ENCODE measurements around the gene FOXD4L3. TPM values are rescaled to one million over a fixed set of nuclear protein-coding genes. Genes with fewer than 3 reads are reported as not detected.
"Not testable (repeated sequence)": the region's sequence is repeated elsewhere in the genome, so short reads cannot be mapped to it uniquely, and the experiment has no call there.

FOXD4L3 gene
- total RNA-seq (2021) (not detected in 2 replicates), Bru-seq, nascent RNA (percentile 27 among the genes with signal in this experiment), BruChase-seq, experiment 1, labeled RNA remaining after a 2-hour chase (percentile 16 among the genes with signal in this experiment), BruChase-seq, experiment 2, labeled RNA remaining after a 6-hour chase (percentile 24 among the genes with signal in this experiment)
- long read RNA-seq, result 0 reads

- CTCF ChIA-PET; H3K4me3 ChIP-seq (ENCODE audit: low read depth, low read length, poor library complexity, severe bottlenecking); H3K27ac ChIP-seq (ENCODE audit: low read depth, low read length, poor library complexity, severe bottlenecking); H3K4me1 ChIP-seq (ENCODE audit: insufficient read depth, low read length, poor library complexity, severe bottlenecking); POLR2A ChIA-PET (ENCODE audit: low non-redundant PET); intact Hi-C loops (cut with micrococcal nuclease; ENCODE audit: unreplicated experiment); H3K36me3 ChIP-seq (ENCODE audit: insufficient read depth, low read length, poor library complexity, severe bottlenecking); H3K9me3 ChIP-seq (ENCODE audit: low read depth, low read length, poor library complexity, severe bottlenecking); BruUV-seq (replicated peaks); H3K27me3 ChIP-seq (replicated peaks; ENCODE audit: insufficient read depth, low read depth, low read length, poor library complexity); DNase-seq (ENCODE audit: low spot score): not testable (repeated sequence)
These were observed at the start of gene FOXD4L3 for GRCh38 chr9:68302567-68302966. FOXD4L3 (plus strand) TSS chr9:68302867; CDS start chr9:68302952, 85 bp downstream.

- intact Hi-C loops (cut with micrococcal nuclease; ENCODE audit: unreplicated experiment); H3K27ac ChIP-seq (ENCODE audit: low read depth, low read length, poor library complexity, severe bottlenecking); H3K9me3 ChIP-seq (ENCODE audit: low read depth, low read length, poor library complexity, severe bottlenecking); BruUV-seq (replicated peaks); POLR2A ChIA-PET (ENCODE audit: low non-redundant PET); H3K27me3 ChIP-seq (replicated peaks; ENCODE audit: insufficient read depth, low read depth, low read length, poor library complexity); CTCF ChIA-PET; H3K36me3 ChIP-seq (ENCODE audit: insufficient read depth, low read length, poor library complexity, severe bottlenecking); H3K4me1 ChIP-seq (ENCODE audit: insufficient read depth, low read length, poor library complexity, severe bottlenecking); H3K4me3 ChIP-seq (ENCODE audit: low read depth, low read length, poor library complexity, severe bottlenecking); DNase-seq (ENCODE audit: low spot score): not testable (repeated sequence)
These were observed 21.6 kb upstream of the FOXD4L3 start for GRCh38 chr9:68281041-68281440.

- POLR2A ChIA-PET (ENCODE audit: low non-redundant PET); H3K27me3 ChIP-seq (replicated peaks; ENCODE audit: insufficient read depth, low read depth, low read length, poor library complexity); H3K36me3 ChIP-seq (ENCODE audit: insufficient read depth, low read length, poor library complexity, severe bottlenecking); H3K27ac ChIP-seq (ENCODE audit: low read depth, low read length, poor library complexity, severe bottlenecking); H3K9me3 ChIP-seq (ENCODE audit: low read depth, low read length, poor library complexity, severe bottlenecking); BruUV-seq (replicated peaks); intact Hi-C loops (cut with micrococcal nuclease; ENCODE audit: unreplicated experiment); DNase-seq (ENCODE audit: low spot score); H3K4me1 ChIP-seq (ENCODE audit: insufficient read depth, low read length, poor library complexity, severe bottlenecking); H3K4me3 ChIP-seq (ENCODE audit: low read depth, low read length, poor library complexity, severe bottlenecking); CTCF ChIA-PET: not testable (repeated sequence)
These were observed 1.1 kb downstream of the FOXD4L3 start for GRCh38 chr9:68303771-68304170.

DNA sequence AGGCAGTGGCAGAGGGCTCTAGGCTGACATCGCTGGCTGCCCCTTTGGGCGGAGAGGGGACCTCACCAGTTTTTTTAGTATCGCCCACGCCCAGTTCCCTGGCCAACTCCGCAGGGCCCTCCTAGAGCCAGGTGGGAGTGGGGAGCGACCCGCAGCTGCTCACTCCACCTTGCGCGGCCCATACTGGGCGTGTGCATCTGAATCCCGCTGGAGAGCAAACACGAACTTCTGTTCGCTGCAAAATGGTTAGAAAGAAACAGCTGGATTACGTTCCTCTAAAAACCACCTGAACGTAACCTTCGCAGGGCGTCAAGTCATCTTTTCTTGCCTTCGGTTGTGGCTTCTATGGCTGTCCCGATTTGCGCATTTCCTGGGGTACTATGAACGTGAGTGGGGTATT, 1.5 kb downstream of the FOXD4L3 start:
- H3K36me3 ChIP-seq (ENCODE audit: insufficient read depth, low read length, poor library complexity, severe bottlenecking); POLR2A ChIA-PET (ENCODE audit: low non-redundant PET); DNase-seq (ENCODE audit: low spot score); H3K9me3 ChIP-seq (ENCODE audit: low read depth, low read length, poor library complexity, severe bottlenecking); H3K4me3 ChIP-seq (ENCODE audit: low read depth, low read length, poor library complexity, severe bottlenecking); H3K27ac ChIP-seq (ENCODE audit: low read depth, low read length, poor library complexity, severe bottlenecking); H3K4me1 ChIP-seq (ENCODE audit: insufficient read depth, low read length, poor library complexity, severe bottlenecking); CTCF ChIA-PET; H3K27me3 ChIP-seq (replicated peaks; ENCODE audit: insufficient read depth, low read depth, low read length, poor library complexity); intact Hi-C loops (cut with micrococcal nuclease; ENCODE audit: unreplicated experiment); BruUV-seq (replicated peaks): not testable (repeated sequence)

DNA sequence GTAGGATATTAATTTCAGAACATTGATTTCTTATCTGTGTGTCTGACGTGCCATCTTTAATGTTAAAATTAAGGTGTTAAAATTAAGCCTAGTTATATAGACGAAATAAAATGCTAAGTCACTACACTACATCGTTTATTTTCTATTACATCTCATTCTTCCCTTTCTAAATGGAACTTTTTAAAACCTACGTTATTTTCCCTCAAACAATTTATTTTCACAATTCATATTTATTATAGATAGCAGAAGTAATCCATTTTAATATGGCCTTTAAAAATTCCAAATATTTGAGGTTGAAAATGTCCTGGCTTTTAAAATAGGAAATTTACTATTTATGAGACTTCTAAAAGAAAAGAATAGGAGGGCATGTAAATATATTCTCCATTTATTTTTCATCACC, 2.1 kb downstream of the FOXD4L3 start:
- H3K4me1 ChIP-seq (ENCODE audit: insufficient read depth, low read length, poor library complexity, severe bottlenecking); H3K36me3 ChIP-seq (ENCODE audit: insufficient read depth, low read length, poor library complexity, severe bottlenecking); BruUV-seq (replicated peaks); CTCF ChIA-PET; POLR2A ChIA-PET (ENCODE audit: low non-redundant PET); intact Hi-C loops (cut with micrococcal nuclease; ENCODE audit: unreplicated experiment); DNase-seq (ENCODE audit: low spot score); H3K27me3 ChIP-seq (replicated peaks; ENCODE audit: insufficient read depth, low read depth, low read length, poor library complexity); H3K27ac ChIP-seq (ENCODE audit: low read depth, low read length, poor library complexity, severe bottlenecking); H3K4me3 ChIP-seq (ENCODE audit: low read depth, low read length, poor library complexity, severe bottlenecking); H3K9me3 ChIP-seq (ENCODE audit: low read depth, low read length, poor library complexity, severe bottlenecking): not testable (repeated sequence)

GRCh38 chr9:68305680-68306285, 3.1 kb downstream of the FOXD4L3 start:
- DNase-seq (ENCODE audit: low spot score); H3K9me3 ChIP-seq (ENCODE audit: low read depth, low read length, poor library complexity, severe bottlenecking); CTCF ChIA-PET; POLR2A ChIA-PET (ENCODE audit: low non-redundant PET); H3K4me1 ChIP-seq (ENCODE audit: insufficient read depth, low read length, poor library complexity, severe bottlenecking); BruUV-seq (replicated peaks); H3K36me3 ChIP-seq (ENCODE audit: insufficient read depth, low read length, poor library complexity, severe bottlenecking); intact Hi-C loops (cut with micrococcal nuclease; ENCODE audit: unreplicated experiment); H3K27me3 ChIP-seq (replicated peaks; ENCODE audit: insufficient read depth, low read depth, low read length, poor library complexity); H3K4me3 ChIP-seq (ENCODE audit: low read depth, low read length, poor library complexity, severe bottlenecking); H3K27ac ChIP-seq (ENCODE audit: low read depth, low read length, poor library complexity, severe bottlenecking): not testable (repeated sequence)

GRCh38 chr9:68306391-68306964, 3.8 kb downstream of the FOXD4L3 start:
- H3K4me1 ChIP-seq (ENCODE audit: insufficient read depth, low read length, poor library complexity, severe bottlenecking); H3K9me3 ChIP-seq (ENCODE audit: low read depth, low read length, poor library complexity, severe bottlenecking); POLR2A ChIA-PET (ENCODE audit: low non-redundant PET): not testable (repeated sequence)

GRCh38 chr9:68307127-68307526, 4.5 kb downstream of the FOXD4L3 start:
- CTCF ChIA-PET; POLR2A ChIA-PET (ENCODE audit: low non-redundant PET); H3K9me3 ChIP-seq (ENCODE audit: low read depth, low read length, poor library complexity, severe bottlenecking); intact Hi-C loops (cut with micrococcal nuclease; ENCODE audit: unreplicated experiment); H3K4me3 ChIP-seq (ENCODE audit: low read depth, low read length, poor library complexity, severe bottlenecking); H3K27me3 ChIP-seq (replicated peaks; ENCODE audit: insufficient read depth, low read depth, low read length, poor library complexity); H3K27ac ChIP-seq (ENCODE audit: low read depth, low read length, poor library complexity, severe bottlenecking); DNase-seq (ENCODE audit: low spot score); BruUV-seq (replicated peaks); H3K36me3 ChIP-seq (ENCODE audit: insufficient read depth, low read length, poor library complexity, severe bottlenecking); H3K4me1 ChIP-seq (ENCODE audit: insufficient read depth, low read length, poor library complexity, severe bottlenecking): not testable (repeated sequence)

More at GRCh38 chr9:68306391-68306964, 3.8 kb downstream of the FOXD4L3 start:
- H3K27me3 ChIP-seq (replicated peaks; ENCODE audit: insufficient read depth, low read depth, low read length, poor library complexity); CTCF ChIA-PET; H3K36me3 ChIP-seq (ENCODE audit: insufficient read depth, low read length, poor library complexity, severe bottlenecking); H3K4me3 ChIP-seq (ENCODE audit: low read depth, low read length, poor library complexity, severe bottlenecking); intact Hi-C loops (cut with micrococcal nuclease; ENCODE audit: unreplicated experiment); H3K27ac ChIP-seq (ENCODE audit: low read depth, low read length, poor library complexity, severe bottlenecking); BruUV-seq (replicated peaks); DNase-seq (ENCODE audit: low spot score): not testable (repeated sequence)
